ENCODE results near the gene RALGAPA2.

The RALGAPA2 gene

DNA sequence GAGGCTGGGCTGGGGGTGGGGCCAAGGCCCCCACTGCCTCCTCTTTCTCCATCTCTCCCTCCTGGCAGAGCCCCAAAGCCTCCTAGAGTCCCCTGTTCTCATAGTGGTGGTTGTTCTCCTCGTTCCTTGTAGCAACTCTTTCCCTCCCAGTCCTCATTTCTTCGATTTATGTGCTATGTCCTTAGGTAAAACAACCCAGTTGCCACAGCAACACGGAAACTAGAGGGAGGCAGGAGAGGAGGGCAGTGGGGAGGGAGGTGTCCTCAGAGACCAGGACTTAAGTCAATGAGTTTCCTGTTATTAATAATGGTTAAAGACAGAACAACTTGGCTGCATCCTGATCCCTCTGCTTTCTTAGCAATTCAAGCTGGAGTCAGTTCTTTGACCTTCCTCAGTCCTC lies 183.6 kb downstream of the RALGAPA2 start:
- DNase-seq (ENCODE audit: low spot score) = no peak
- H3K9me3 Mint-ChIP-seq = no peaks in the 10 kb centered on the region
- no peak overlapping the region for H3K4me3 Mint-ChIP-seq
- H3K36me3 Mint-ChIP-seq (ENCODE audit: low read depth) = peaks cover 5% of the 10 kb centered on the region
- H3K4me1 Mint-ChIP-seq (ENCODE audit: low read depth) = no peaks in the 10 kb centered on the region
- no peak overlapping the region for H3K27ac Mint-ChIP-seq
- no peaks in the 10 kb centered on the region for H3K27me3 Mint-ChIP-seq (ENCODE audit: low read depth)

GRCh38 chr20:20527661-20528060 lies 184.8 kb downstream of the RALGAPA2 start:
- Mint-ChIP-seq H3K36me3 (ENCODE audit: low read depth) (peaks cover 5% of the 10 kb centered on the region), H3K4me3 (no peak overlapping the region), H3K27me3 (ENCODE audit: low read depth) (no peaks in the 10 kb centered on the region), H3K4me1 (ENCODE audit: low read depth) (no peaks in the 10 kb centered on the region), H3K9me3 (no peaks in the 10 kb centered on the region), H3K27ac (no peak overlapping the region)
- DNase-seq (ENCODE audit: low spot score) = no peak

DNA sequence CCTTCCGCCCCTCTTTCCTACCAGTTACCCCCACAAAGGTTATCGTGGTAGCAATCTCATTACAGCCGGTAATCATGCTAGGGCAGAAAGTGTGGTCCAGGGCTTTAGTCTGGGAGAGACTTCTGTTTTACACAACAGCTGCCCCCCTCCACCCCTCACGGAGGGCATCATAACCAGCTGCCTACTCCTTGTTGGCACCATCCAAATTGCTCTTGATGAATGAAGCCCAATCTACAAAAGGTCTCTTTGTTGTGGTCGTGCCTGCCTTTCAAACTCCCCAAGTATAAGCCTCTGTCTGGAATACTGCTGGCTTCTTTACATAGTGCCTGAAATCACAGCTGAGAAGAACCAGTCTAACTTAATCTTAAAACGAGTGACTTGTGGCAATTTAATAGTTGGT lies 186.7 kb downstream of the RALGAPA2 start:
- H3K4me3 Mint-ChIP-seq = no peak overlapping the region
- no peak overlapping the region for H3K27ac Mint-ChIP-seq
- no peak for DNase-seq (ENCODE audit: low spot score)
- no peaks in the 10 kb centered on the region for H3K9me3 Mint-ChIP-seq
- H3K36me3 Mint-ChIP-seq (ENCODE audit: low read depth) = peaks cover 11% of the 10 kb centered on the region
- H3K27me3 Mint-ChIP-seq (ENCODE audit: low read depth) = no peaks in the 10 kb centered on the region
- H3K4me1 Mint-ChIP-seq (ENCODE audit: low read depth) = no peaks in the 10 kb centered on the region

- H3K27ac Mint-ChIP-seq = no peak overlapping the region
- no peaks in the 10 kb centered on the region for H3K4me1 Mint-ChIP-seq (ENCODE audit: low read depth)
- peaks cover 16% of the 10 kb centered on the region for H3K36me3 Mint-ChIP-seq (ENCODE audit: low read depth)
- H3K27me3 Mint-ChIP-seq (ENCODE audit: low read depth) = no peaks in the 10 kb centered on the region
- no peaks in the 10 kb centered on the region for H3K9me3 Mint-ChIP-seq
- DNase-seq (ENCODE audit: low spot score) = no peak
- H3K4me3 Mint-ChIP-seq = no peak overlapping the region
Measured at GRCh38 chr20:20525214-20525613, 187.2 kb downstream of the RALGAPA2 start.

GRCh38 chr20:20524756-20525155 lies 187.7 kb downstream of the RALGAPA2 start:
- H3K9me3 Mint-ChIP-seq = no peaks in the 10 kb centered on the region
- no peak for DNase-seq (ENCODE audit: low spot score)
- H3K36me3 Mint-ChIP-seq (ENCODE audit: low read depth) = peaks cover 20% of the 10 kb centered on the region
- H3K27ac Mint-ChIP-seq = no peak overlapping the region
- no peak overlapping the region for H3K4me3 Mint-ChIP-seq
- no peaks in the 10 kb centered on the region for H3K27me3 Mint-ChIP-seq (ENCODE audit: low read depth)
- no peaks in the 10 kb centered on the region for H3K4me1 Mint-ChIP-seq (ENCODE audit: low read depth)

GRCh38 chr20:20521736-20522135 lies 190.7 kb downstream of the RALGAPA2 start:
- Mint-ChIP-seq H3K27me3 (ENCODE audit: low read depth) (no peaks in the 10 kb centered on the region), H3K9me3 (no peaks in the 10 kb centered on the region), H3K27ac (no peak overlapping the region), H3K4me3 (no peak overlapping the region), H3K36me3 (ENCODE audit: low read depth) (peaks cover 15% of the 10 kb centered on the region), H3K4me1 (ENCODE audit: low read depth) (no peaks in the 10 kb centered on the region)
- no peak for DNase-seq (ENCODE audit: low spot score)

DNA sequence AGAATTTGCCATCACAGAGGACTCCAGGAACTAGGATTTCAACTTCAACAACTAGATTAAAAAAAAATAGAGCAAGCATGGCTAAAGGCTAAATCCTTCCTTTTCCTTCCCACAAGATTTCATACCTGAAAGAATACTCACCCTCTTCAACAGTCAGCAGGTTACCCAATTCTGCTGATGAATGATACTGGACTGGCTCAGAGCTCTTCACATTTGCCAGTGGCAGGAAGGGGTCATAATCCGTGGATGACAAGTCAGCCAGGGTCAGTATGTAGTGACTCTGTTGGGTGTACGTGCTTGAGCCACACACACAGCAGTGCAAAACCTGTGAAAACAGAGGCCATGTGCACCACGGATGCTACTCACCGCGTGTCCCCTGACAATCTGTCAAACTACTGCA lies 191.7 kb downstream of the RALGAPA2 start:
- no peak for DNase-seq (ENCODE audit: low spot score)
- H3K36me3 Mint-ChIP-seq (ENCODE audit: low read depth) = peaks cover 19% of the 10 kb centered on the region
- H3K27me3 Mint-ChIP-seq (ENCODE audit: low read depth) = no peaks in the 10 kb centered on the region
- H3K4me1 Mint-ChIP-seq (ENCODE audit: low read depth) = no peaks in the 10 kb centered on the region
- no peak overlapping the region for H3K4me3 Mint-ChIP-seq
- no peak overlapping the region for H3K27ac Mint-ChIP-seq
- H3K9me3 Mint-ChIP-seq = no peaks in the 10 kb centered on the region

DNA sequence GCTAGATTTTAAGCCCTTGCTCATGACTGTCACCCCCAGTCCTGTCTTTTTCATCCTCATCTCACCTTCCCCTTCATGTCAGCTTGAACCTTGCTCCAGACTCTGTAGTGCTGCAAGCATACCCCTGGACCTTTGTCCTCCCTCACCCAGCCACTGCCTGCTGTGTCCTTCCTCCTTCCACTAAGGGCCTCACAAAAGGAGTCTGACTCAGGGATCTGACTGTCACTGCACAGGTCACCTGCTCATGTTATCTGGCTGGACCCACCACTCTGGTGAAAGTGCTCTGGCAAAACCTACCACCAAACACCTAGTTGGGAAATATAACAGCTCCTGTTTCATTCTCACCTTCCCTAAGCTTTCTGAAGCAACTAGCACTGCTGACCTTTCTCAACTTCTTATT lies 193.2 kb downstream of the RALGAPA2 start:
- H3K4me1 Mint-ChIP-seq (ENCODE audit: low read depth) = no peaks in the 10 kb centered on the region
- H3K9me3 Mint-ChIP-seq = no peaks in the 10 kb centered on the region
- H3K27ac Mint-ChIP-seq = no peak overlapping the region
- DNase-seq (ENCODE audit: low spot score) = no peak
- H3K36me3 Mint-ChIP-seq (ENCODE audit: low read depth) = peaks cover 25% of the 10 kb centered on the region
- H3K27me3 Mint-ChIP-seq (ENCODE audit: low read depth) = no peaks in the 10 kb centered on the region
- H3K4me3 Mint-ChIP-seq = no peak overlapping the region

DNA sequence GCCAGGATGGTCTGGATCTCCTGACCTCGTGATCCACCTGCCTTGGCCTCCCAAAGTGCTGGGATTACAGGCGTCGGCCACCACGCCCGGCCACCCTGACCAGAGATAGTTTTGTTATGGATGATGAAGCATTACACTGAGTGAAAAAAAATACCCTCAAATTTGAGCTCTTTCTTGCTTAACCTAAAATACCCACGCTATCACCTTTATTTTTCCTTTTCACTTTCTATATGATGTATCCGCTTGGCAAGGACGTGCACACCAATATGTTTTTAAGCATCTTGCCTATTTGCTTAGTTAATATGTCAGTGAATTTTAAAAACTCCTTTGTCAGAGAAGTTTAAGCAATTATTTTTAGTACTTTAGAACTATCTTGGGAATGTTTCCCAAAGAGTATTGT lies 194.2 kb downstream of the RALGAPA2 start:
- peaks cover 34% of the 10 kb centered on the region for H3K36me3 Mint-ChIP-seq (ENCODE audit: low read depth)
- no peak overlapping the region for H3K27ac Mint-ChIP-seq
- H3K9me3 Mint-ChIP-seq = no peaks in the 10 kb centered on the region
- DNase-seq (ENCODE audit: low spot score) = no peak
- H3K27me3 Mint-ChIP-seq (ENCODE audit: low read depth) = no peaks in the 10 kb centered on the region
- no peak overlapping the region for H3K4me3 Mint-ChIP-seq
- no peaks in the 10 kb centered on the region for H3K4me1 Mint-ChIP-seq (ENCODE audit: low read depth)

DNA sequence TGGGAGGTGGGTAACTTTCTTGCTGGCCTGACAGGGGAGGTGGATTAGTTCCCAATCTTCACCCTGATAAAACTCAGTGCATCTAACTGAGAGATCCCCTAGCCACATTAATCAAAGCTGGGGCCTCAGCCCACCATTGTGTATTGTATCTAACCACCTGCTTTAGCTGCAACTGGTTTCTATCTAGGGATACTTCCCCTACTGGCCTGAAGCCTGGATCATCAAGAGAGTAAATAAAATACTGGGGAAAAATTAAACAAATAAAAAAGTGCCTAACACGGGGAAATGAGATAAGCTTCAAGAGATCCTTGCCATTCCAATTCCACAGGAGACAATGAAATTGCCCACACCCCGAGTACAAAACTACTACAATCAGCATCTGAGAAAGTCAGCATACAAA lies 195.1 kb downstream of the RALGAPA2 start:
- H3K27me3 Mint-ChIP-seq (ENCODE audit: low read depth) = no peaks in the 10 kb centered on the region
- peaks cover 44% of the 10 kb centered on the region for H3K36me3 Mint-ChIP-seq (ENCODE audit: low read depth)
- H3K4me3 Mint-ChIP-seq = no peak overlapping the region
- H3K4me1 Mint-ChIP-seq (ENCODE audit: low read depth) = no peaks in the 10 kb centered on the region
- no peaks in the 10 kb centered on the region for H3K9me3 Mint-ChIP-seq
- H3K27ac Mint-ChIP-seq = no peak overlapping the region
- no peak for DNase-seq (ENCODE audit: low spot score)

DNA sequence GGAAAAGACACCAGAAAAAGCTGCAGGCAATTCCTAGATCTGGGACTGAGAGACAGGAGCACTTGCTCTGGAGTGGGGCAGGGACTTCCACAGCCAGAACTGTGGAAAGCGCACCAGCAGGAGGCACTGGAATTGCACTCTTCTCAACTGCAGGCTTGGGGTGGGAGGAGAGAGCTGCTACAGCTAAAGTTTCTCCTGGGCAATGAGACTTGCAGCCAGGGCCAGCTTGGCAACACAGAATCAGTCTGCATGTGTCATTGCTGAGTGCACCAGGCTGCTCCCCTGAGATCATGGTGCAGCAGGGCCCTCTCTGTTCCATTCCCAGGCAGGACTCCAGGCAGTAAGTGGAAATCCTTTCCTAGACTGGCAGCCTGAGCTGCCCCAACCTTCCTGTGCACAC lies 198.7 kb downstream of the RALGAPA2 start:
- Mint-ChIP-seq H3K27me3 (ENCODE audit: low read depth) (no peaks in the 10 kb centered on the region), H3K36me3 (ENCODE audit: low read depth) (peaks cover 45% of the 10 kb centered on the region), H3K4me3 (no peak overlapping the region), H3K27ac (no peak overlapping the region), H3K9me3 (no peaks in the 10 kb centered on the region), H3K4me1 (ENCODE audit: low read depth) (no peaks in the 10 kb centered on the region)
- DNase-seq (ENCODE audit: low spot score) = no peak

DNA sequence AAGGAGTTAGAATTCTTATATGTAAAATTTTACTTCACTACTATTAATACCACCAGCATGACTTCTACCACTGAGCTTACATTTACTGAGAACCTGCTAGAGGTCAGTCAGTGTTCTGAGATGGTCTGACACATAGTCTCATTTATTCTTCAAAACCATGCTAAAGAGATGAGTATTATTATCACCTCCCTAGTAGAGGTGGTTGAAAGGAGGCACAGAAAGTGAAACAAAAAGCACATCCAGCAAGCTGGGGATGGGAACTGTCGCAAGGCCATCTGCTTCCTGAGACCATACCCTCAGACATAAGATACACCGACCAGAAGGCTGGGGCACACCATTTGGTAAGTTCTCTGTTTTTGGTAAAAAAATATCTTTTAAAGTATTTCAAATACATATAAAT lies 206.9 kb downstream of the RALGAPA2 start:
- H3K4me3 Mint-ChIP-seq = no peak overlapping the region
- no peaks in the 10 kb centered on the region for H3K9me3 Mint-ChIP-seq
- H3K36me3 Mint-ChIP-seq (ENCODE audit: low read depth) = peaks cover 41% of the 10 kb centered on the region
- no peak for DNase-seq (ENCODE audit: low spot score)
- peaks cover 13% of the 10 kb centered on the region for H3K4me1 Mint-ChIP-seq (ENCODE audit: low read depth)
- no peak overlapping the region for H3K27ac Mint-ChIP-seq
- H3K27me3 Mint-ChIP-seq (ENCODE audit: low read depth) = no peaks in the 10 kb centered on the region

GRCh38 chr20:20503777-20504530 lies 208.5 kb downstream of the RALGAPA2 start:
- Mint-ChIP-seq H3K27me3 (ENCODE audit: low read depth) (no peaks in the 10 kb centered on the region), H3K4me3 (no peak overlapping the region), H3K36me3 (ENCODE audit: low read depth) (peaks cover 41% of the 10 kb centered on the region), H3K9me3 (no peaks in the 10 kb centered on the region), H3K4me1 (ENCODE audit: low read depth) (peaks cover 15% of the 10 kb centered on the region), H3K27ac (no peak overlapping the region)
- DNase-seq (ENCODE audit: low spot score) = no peak

DNA sequence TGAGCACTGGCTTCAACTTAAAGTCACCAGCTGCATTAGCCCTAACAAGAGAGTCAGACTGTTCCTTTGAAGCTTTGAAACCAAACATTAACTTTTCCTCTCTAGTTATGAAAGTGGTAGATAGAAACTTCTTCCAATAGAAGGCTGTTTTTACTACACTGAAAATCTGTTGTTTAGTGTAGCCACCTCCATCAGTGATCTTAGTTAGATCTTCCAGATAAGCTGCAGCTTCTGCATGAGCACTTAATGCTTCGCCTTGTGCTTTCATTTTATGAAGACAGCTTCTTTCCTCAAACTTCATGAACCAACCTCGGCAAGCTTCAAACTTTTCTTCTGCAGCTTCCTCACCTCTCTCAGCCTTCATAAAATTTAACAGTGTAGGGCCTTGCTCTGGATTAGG lies 211.3 kb downstream of the RALGAPA2 start:
- Mint-ChIP-seq H3K4me1 (ENCODE audit: low read depth) (peaks cover 25% of the 10 kb centered on the region), H3K36me3 (ENCODE audit: low read depth) (peaks cover 39% of the 10 kb centered on the region)

DNA sequence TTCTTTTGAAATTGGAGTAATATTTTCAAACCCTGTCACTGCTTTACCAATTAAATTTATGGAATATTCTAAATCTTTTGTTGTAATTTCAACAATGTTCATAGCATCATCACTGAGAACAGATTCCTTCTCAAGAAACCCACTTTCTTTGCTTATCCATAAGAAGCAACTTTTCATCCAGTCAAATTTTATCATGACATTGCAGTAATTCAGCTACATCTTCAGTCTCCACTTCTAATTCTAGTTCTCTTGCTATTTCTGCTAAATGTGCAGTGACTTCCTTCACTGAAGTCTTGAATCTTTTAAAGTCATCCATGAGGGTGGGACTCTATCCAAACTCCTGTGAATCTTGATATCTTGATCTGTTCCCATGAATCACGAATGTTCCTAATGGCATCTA lies 212.1 kb downstream of the RALGAPA2 start:
- no peak for DNase-seq (ENCODE audit: low spot score)
- Mint-ChIP-seq H3K27ac (no peak overlapping the region), H3K9me3 (no peaks in the 10 kb centered on the region), H3K4me1 (ENCODE audit: low read depth) (peaks cover 30% of the 10 kb centered on the region), H3K36me3 (ENCODE audit: low read depth) (peaks cover 40% of the 10 kb centered on the region), H3K4me3 (no peak overlapping the region), H3K27me3 (ENCODE audit: low read depth) (no peaks in the 10 kb centered on the region)

More for the DNA sequence above, 211.3 kb downstream of the RALGAPA2 start:
- Mint-ChIP-seq H3K27ac (no peak overlapping the region), H3K4me3 (no peak overlapping the region), H3K27me3 (ENCODE audit: low read depth) (no peaks in the 10 kb centered on the region), H3K9me3 (no peaks in the 10 kb centered on the region)
- no peak for DNase-seq (ENCODE audit: low spot score)

Data from T-helper 2 cell treated with Interferon-gamma antibody and Interleukin-4, amounts not matched to agents 5 μg/mL and 100 μg/mL, for 36 hours (primary cell).